NT2/D1 (cell line): ENCODE results near the gene LIMS1.

Source experiments
- DNase-seq: peaks from one replicate; pipeline ENCODE4 v3.0.0-alpha.2; 2011; ENCODE audit warnings: low read depth, low spot score
- H3K27me3 ChIP-seq: 2 replicates; pipeline ENCODE4 v1.6.0; 2011; ENCODE audit warnings: mild to moderate bottlenecking; ENCODE audit not compliant: insufficient read length, insufficient read depth
- H3K36me3 ChIP-seq: 2 replicates; pipeline ENCODE4 v1.6.1; 2011; ENCODE audit warnings: mild to moderate bottlenecking, low read length, mixed read lengths; ENCODE audit not compliant: insufficient read depth, insufficient read length
- H3K4me1 ChIP-seq: 2 replicates; pipeline ENCODE4 v1.5.1; 2011; ENCODE audit not compliant: insufficient read depth, insufficient read length
- H3K4me3 ChIP-seq: 2 replicates; pipeline ENCODE4 v1.5.1; 2011; ENCODE audit warnings: low read depth; ENCODE audit not compliant: insufficient read length
- H3K9ac ChIP-seq: 2 replicates; pipeline ENCODE4 v1.6.0; 2011; ENCODE audit warnings: low read depth; ENCODE audit not compliant: insufficient read length
- H3K9me3 ChIP-seq: 2 replicates; pipeline ENCODE4 v1.5.1; 2011; ENCODE audit warnings: mild to moderate bottlenecking, low read length; ENCODE audit not compliant: insufficient read depth
- SUZ12 ChIP-seq: IDR thresholded peaks from 2 replicates; pipeline ENCODE4 v1.6.1; 2011; ENCODE audit not compliant: insufficient read length, insufficient read depth; ENCODE audit errors: extremely low read depth
- YY1 ChIP-seq: IDR thresholded peaks from 2 replicates; pipeline ENCODE4 v1.6.1; 2011; ENCODE audit not compliant: insufficient read length, insufficient read depth
- ZNF274 ChIP-seq: IDR thresholded peaks from 2 replicates; pipeline ENCODE4 v1.6.1; 2011; ENCODE audit warnings: mild to moderate bottlenecking, low read depth, low read length

Gene LIMS1

DNA sequence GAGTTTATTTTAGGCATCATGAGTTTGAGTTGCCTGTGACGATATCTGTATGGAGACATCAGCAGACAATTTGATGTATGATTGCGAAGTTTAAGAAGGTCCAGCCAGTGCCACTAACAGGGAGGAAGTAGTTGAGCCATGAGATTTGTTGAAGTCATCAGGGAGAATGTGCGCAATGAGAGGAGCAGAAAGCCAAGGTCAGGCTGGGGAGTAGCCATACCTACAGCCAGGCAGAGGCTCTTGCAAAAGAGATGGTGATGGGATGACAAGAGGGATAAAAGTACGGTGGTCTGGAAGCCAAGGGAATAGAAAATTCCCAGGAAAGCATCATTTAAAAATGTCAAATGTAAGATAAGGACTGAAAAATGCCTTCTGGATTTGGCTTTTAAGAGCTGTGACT is 51.2 kb downstream of the LIMS1 start:
- DNase-seq = no peak
- Histone ChIP-seq H3K36me3 (no peaks in the 10 kb centered on the region), H3K9me3 (no peaks in the 10 kb centered on the region), H3K9ac (no peak overlapping the region), H3K4me3 (no peak overlapping the region), H3K4me1 (no peaks in the 10 kb centered on the region), H3K27me3 (no peaks in the 10 kb centered on the region)
- no peak for TF ChIP-seq ZNF274
- no peak for TF ChIP-seq SUZ12
- no peak for TF ChIP-seq YY1

DNA sequence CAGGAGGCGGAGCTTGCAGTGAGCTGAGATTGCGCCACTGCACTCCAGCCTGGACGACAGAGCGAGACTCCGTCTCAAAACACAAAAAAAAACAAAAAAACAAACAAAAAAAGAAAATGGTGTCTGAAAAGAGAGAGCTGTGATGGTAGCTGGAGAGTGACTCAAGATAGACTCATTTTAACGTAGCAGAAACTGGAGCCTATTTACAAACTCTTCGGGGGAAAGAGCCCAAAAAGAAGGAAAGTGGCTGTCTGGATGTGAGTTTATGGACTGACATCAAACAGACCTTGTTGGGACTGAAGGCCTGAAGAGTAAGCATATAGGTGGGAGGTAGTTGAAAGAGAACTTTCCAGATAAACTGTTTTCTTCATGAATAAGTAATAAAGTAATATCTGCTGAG is 51.8 kb downstream of the LIMS1 start:
- no peaks in the 10 kb centered on the region; the same call in 1 of the 2 replicates for H3K9me3 ChIP-seq
- H3K27me3 ChIP-seq = no peaks in the 10 kb centered on the region
- no peaks in the 10 kb centered on the region for H3K4me1 ChIP-seq
- no peak for TF ChIP-seq ZNF274
- no peak for TF ChIP-seq YY1
- no peak for TF ChIP-seq SUZ12
- H3K4me3 ChIP-seq = no peak overlapping the region
- no peak overlapping the region for H3K9ac ChIP-seq
- no peak for DNase-seq
- peaks cover 3% of the 10 kb centered on the region for H3K36me3 ChIP-seq

DNA sequence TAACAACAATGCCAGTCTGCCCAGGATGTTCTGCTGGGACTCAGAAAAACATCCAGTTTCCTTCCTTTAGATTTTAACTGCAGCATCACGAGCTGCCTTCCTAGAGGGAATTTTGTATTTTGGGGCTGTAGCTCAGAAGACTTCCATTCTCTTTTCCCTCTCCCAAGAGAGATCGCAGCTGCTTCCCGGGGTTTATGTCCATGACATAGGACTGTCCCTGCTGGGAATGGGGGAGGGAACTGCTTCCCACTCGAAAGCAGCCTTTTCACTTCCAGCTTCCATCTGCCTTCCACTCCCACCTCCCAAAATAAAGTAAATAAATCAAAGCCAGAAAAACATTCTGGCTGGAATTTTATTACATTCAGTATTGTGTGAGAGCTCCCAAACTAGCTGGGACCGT is 52.4 kb downstream of the LIMS1 start:
- DNase-seq = no peak
- Histone ChIP-seq H3K36me3 (peaks cover 3% of the 10 kb centered on the region), H3K9ac (no peak overlapping the region), H3K9me3 (no peaks in the 10 kb centered on the region; the same call in 1 of the 2 replicates), H3K27me3 (no peaks in the 10 kb centered on the region), H3K4me3 (no peak overlapping the region), H3K4me1 (no peaks in the 10 kb centered on the region)
- TF ChIP-seq ZNF274 (no peak), YY1 (no peak), SUZ12 (no peak)

DNA sequence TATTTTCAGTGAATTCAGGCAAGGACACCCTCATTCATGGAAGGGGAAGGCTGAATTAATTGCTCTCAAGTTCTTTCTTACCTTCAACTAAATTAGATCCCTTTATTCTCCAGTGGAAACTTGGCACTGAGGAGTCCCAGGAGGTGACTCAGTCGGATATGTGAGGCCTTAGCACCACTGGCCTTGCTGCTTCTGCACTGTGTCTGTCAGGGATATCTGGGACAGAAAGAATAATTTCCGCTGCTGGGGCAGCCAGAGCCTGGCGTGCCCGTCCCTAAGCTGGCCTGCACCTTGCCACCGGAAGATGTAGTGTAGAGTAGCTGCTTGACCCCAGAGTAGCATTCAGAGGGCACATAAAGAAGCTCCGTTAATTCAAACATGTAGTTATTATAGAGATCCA is 53.4 kb downstream of the LIMS1 start:
- Histone ChIP-seq H3K36me3 (peaks cover 3% of the 10 kb centered on the region), H3K9me3 (no peaks in the 10 kb centered on the region; the same call in 1 of the 2 replicates), H3K4me1 (no peaks in the 10 kb centered on the region), H3K4me3 (no peak overlapping the region), H3K9ac (no peak overlapping the region), H3K27me3 (no peaks in the 10 kb centered on the region)
- TF ChIP-seq ZNF274 (no peak), YY1 (no peak), SUZ12 (no peak)
- DNase-seq = no peak

DNA sequence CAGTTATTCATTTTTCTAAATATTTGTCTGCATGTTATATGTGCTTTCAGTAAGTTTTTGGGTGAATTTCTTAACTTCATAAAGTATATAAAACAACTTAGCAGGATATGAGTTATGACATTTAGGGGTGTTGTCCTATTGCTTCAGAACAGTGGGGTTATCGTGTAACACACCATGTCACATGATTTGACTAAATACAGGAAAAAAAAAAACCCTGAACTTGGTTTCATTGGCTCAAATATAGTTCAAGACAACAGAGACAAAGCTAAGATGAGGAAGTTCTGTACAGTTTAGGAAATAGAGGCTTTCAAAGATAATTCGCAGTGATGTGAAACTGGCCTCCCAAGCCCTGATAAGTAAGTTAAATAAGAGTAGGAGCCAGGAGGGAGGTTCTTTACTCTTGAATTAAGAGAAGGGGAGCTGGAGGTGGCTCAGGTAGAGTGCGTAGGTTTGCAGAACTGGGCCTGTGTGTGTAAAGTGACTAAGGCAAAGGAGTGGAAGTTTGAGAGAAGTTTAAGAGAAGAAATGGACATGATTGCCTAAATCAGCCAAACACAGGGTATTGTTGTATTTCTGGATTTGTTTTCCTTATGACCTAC is 53.9 kb downstream of the LIMS1 start:
- Histone ChIP-seq H3K9me3 (no peaks in the 10 kb centered on the region; the same call in 1 of the 2 replicates), H3K4me3 (no peak overlapping the region), H3K27me3 (no peaks in the 10 kb centered on the region), H3K36me3 (peaks cover 3% of the 10 kb centered on the region), H3K9ac (no peak overlapping the region), H3K4me1 (no peaks in the 10 kb centered on the region)
- DNase-seq = no peak
- TF ChIP-seq ZNF274 (no peak), YY1 (no peak), SUZ12 (no peak)

DNA sequence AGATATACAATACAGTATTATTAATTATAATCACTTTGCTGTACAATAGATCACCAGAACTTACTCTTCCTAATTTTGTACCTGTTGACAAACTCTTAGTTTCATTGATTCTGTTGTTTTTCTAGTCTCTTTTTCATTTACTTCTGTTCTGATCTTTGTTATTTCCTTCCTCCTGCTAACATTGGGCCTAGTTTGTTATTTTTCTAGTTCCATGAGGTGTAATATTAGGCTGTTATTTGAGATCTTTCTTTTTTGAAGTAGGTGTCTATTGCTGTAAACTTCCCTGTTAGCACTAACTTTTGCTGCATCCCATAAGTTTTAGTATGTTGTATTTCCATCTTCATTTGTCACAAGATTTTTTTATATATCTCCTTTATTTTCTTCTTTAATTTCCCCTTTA is 55.1 kb downstream of the LIMS1 start:
- H3K9me3 ChIP-seq = no peaks in the 10 kb centered on the region; the same call in 1 of the 2 replicates
- no peak overlapping the region for H3K4me3 ChIP-seq
- no peaks in the 10 kb centered on the region for H3K27me3 ChIP-seq
- DNase-seq = no peak
- H3K9ac ChIP-seq = no peak overlapping the region
- no peak for TF ChIP-seq YY1
- TF ChIP-seq ZNF274 = no peak
- no peak for TF ChIP-seq SUZ12
- peaks cover 3% of the 10 kb centered on the region for H3K36me3 ChIP-seq
- H3K4me1 ChIP-seq = no peaks in the 10 kb centered on the region

DNA sequence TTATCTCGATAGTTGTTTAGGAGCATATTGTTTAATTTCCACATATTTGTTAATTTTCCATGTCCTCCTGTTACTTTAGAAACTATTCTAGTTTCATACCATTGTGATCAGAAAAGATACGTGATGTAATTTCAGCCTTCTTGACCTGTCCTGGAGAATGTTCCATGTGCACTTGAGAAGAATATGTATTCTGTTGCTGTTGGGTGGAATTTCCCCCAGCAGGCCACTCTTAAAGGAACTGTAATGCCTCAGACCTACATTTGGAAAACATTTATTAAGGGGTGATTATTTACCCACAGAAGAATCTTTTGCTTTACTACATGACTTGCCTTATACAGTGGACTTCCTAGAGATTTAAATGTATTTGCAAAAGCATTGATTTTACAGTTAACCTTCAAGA is 55.5 kb downstream of the LIMS1 start:
- no peak for DNase-seq
- Histone ChIP-seq H3K4me3 (no peak overlapping the region), H3K36me3 (peaks cover 3% of the 10 kb centered on the region), H3K4me1 (peaks cover 2% of the 10 kb centered on the region), H3K27me3 (no peaks in the 10 kb centered on the region), H3K9ac (no peak overlapping the region), H3K9me3 (no peaks in the 10 kb centered on the region; the same call in 1 of the 2 replicates)
- no peak for TF ChIP-seq ZNF274
- no peak for TF ChIP-seq SUZ12
- no peak for TF ChIP-seq YY1
